GM23248 (cell line): Measurements from ENCODE around the gene ERC2. TPM values are rescaled to one million over a fixed set of nuclear protein-coding genes. Genes with fewer than 3 reads are reported as not detected.
A peak's percentile ranks its signal among the peaks of the same experiment; 100 is the strongest.

Experiments
- DNase-seq: peaks from one replicate; pipeline ENCODE4 v3.0.0-alpha.2; 2015
- H2AFZ ChIP-seq: fragments of 200-600 bp; sonication (generic); 2 replicates; pipeline ENCODE4 v1.6.1; 2016; ENCODE audit warnings: antibody characterized with exemption
- H3F3A ChIP-seq: fragments of 200-600 bp; sonication (generic); 2 replicates; pipeline ENCODE4 v1.6.1; 2016; ENCODE audit warnings: mild to moderate bottlenecking, antibody characterized with exemption, mixed run types; ENCODE audit not compliant: insufficient read depth
- H3K27ac ChIP-seq: fragments of 200-600 bp; sonication (generic); 2 replicates; pipeline ENCODE4 v1.5.1; 2016; ENCODE audit warnings: mild to moderate bottlenecking
- H3K27me3 ChIP-seq: fragments of 200-600 bp; sonication (generic); replicated peaks from 2 replicates; pipeline ENCODE4 v1.6.1; 2016; ENCODE audit warnings: mild to moderate bottlenecking; ENCODE audit not compliant: insufficient read depth
- H3K36me3 ChIP-seq: fragments of 200-600 bp; sonication (generic); 2 replicates; pipeline ENCODE4 v1.6.1; 2016; ENCODE audit warnings: low read depth, mild to moderate bottlenecking
- H3K4me1 ChIP-seq: fragments of 200-600 bp; sonication (generic); 2 replicates; pipeline ENCODE4 v1.6.1; 2016; ENCODE audit warnings: mild to moderate bottlenecking; ENCODE audit not compliant: insufficient read depth
- H3K4me2 ChIP-seq: fragments of 200-600 bp; sonication (generic); one replicate; pipeline ENCODE4 v1.6.1; 2016; ENCODE audit warnings: mild to moderate bottlenecking; ENCODE audit not compliant: unreplicated experiment
- H3K4me3 ChIP-seq: fragments of 200-600 bp; sonication (generic); 2 replicates; pipeline ENCODE4 v1.5.1; 2016; ENCODE audit warnings: mild to moderate bottlenecking
- H3K79me2 ChIP-seq: fragments of 200-600 bp; sonication (generic); 2 replicates; pipeline ENCODE4 v1.6.1; 2016; ENCODE audit warnings: mild to moderate bottlenecking; ENCODE audit not compliant: insufficient read depth
- H3K9ac ChIP-seq: fragments of 200-600 bp; sonication (generic); 2 replicates; pipeline ENCODE4 v1.6.1; 2016; ENCODE audit warnings: mild to moderate bottlenecking
- H3K9me2 ChIP-seq: fragments of 200-600 bp; sonication (generic); 2 replicates; pipeline ENCODE4 v1.6.1; 2016; ENCODE audit warnings: mixed run types, mild to moderate bottlenecking, moderate library complexity; ENCODE audit not compliant: insufficient read depth
- H3K9me3 ChIP-seq: fragments of 200-600 bp; sonication (generic); one replicate; pipeline ENCODE4 v1.6.1; 2017; ENCODE audit warnings: low read depth
- H4K20me1 ChIP-seq: fragments of 200-600 bp; sonication (generic); 2 replicates; pipeline ENCODE4 v1.6.0; 2016; ENCODE audit not compliant: insufficient read depth
- EZH2 ChIP-seq: fragments of 200-600 bp; sonication (generic); IDR thresholded peaks from 2 replicates; pipeline ENCODE4 v1.6.1; 2018; ENCODE audit warnings: antibody characterized with exemption, mild to moderate bottlenecking; ENCODE audit not compliant: insufficient read depth, poor library complexity, severe bottlenecking
- EZH2phosphoT487 ChIP-seq: fragments of 200-600 bp; sonication (generic); IDR thresholded peaks from 2 replicates; pipeline ENCODE4 v1.6.1; 2018; ENCODE audit warnings: antibody characterized with exemption, moderate library complexity, mild to moderate bottlenecking, low read depth; ENCODE audit not compliant: insufficient read depth
- WGBS, 2 experiments: methylation state at CpG; one replicate each; pipeline ENCODE4 v1.1.6; 2015 to 2017; ENCODE audit warnings: low lambda C conversion rate in 2 of 2, low coverage in 1 of 2; ENCODE audit errors: missing lambda C conversion rate in 2 of 2; 5-methylcytosine and 5-hydroxymethylcytosine counted together
- in situ Hi-C: fragments of 300-500 bp; cut with MboI; formaldehyde crosslinking; loops from 2 replicates; pipeline ENCODE4 v1.15.0; 2020
- polyA plus RNA-seq: library from polyadenylated mRNA; unstranded; fragments of >200 nt; fragmentation: Nextera tagmentation; extraction: Ambion mirVana; gene quantifications from 2 replicates; pipeline ENCODE4 v1.2.1, GENCODE V29; 2016
- total RNA-seq: library from RNA; depleted of rRNA; stranded (reverse); fragments of >200 nt; shearing (Covaris generic); gene quantifications from 2 replicates; pipeline ENCODE4 v1.2.3, GENCODE V29; 2014

The ERC2 gene
- total and polyA plus RNA-seq, 2 experiments from 2014 or later = not detected

- Histone ChIP-seq H2AFZ (no peak overlapping the region), H3K79me2 (no peaks in the 10 kb centered on the region), H3K27me3 (no peaks in the 10 kb centered on the region), H3K9me2 (no peaks in the 10 kb centered on the region), H3F3A (no peaks in the 10 kb centered on the region), H3K9me3 (no peaks in the 10 kb centered on the region), H3K27ac (no peak overlapping the region), H3K9ac (no peak overlapping the region), H3K36me3 (no peaks in the 10 kb centered on the region), H3K4me2 (no peak overlapping the region), H4K20me1 (no peaks in the 10 kb centered on the region), H3K4me1 (no peaks in the 10 kb centered on the region), H3K4me3 (no peak overlapping the region)
- WGBS, 2 experiments = 29 to 37% methylated on average over 4 of the region's 4 CpGs
- in situ Hi-C loops = no loop called here
- TF ChIP-seq EZH2 (no peak), EZH2phosphoT487 (no peak)
- DNase-seq = no peak
These were observed 265.3 kb downstream of the ERC2 start for GRCh38 chr3:56202997-56203396.

GRCh38 chr3:56201407-56201806 lies 266.9 kb downstream of the ERC2 start:
- no peak for TF ChIP-seq EZH2
- TF ChIP-seq EZH2phosphoT487 = no peak
- Histone ChIP-seq H3K9me2 (no peaks in the 10 kb centered on the region), H3K27me3 (no peaks in the 10 kb centered on the region), H2AFZ (no peak overlapping the region), H3K4me3 (no peak overlapping the region), H3K79me2 (no peaks in the 10 kb centered on the region), H3K9ac (no peak overlapping the region), H4K20me1 (no peaks in the 10 kb centered on the region), H3F3A (no peaks in the 10 kb centered on the region), H3K27ac (no peak overlapping the region), H3K36me3 (no peaks in the 10 kb centered on the region), H3K4me1 (no peaks in the 10 kb centered on the region), H3K4me2 (no peak overlapping the region), H3K9me3 (no peaks in the 10 kb centered on the region)
- in situ Hi-C loops = no loop called here
- whole genome bisulfite sequencing, 2 experiments = 0% methylated on average over 1 of the region's 1 CpG
- DNase-seq = no peak

GRCh38 chr3:56200251-56200650 lies 268.0 kb downstream of the ERC2 start:
- Histone ChIP-seq H3K4me1 (no peaks in the 10 kb centered on the region), H3K9ac (no peak overlapping the region), H3K79me2 (no peaks in the 10 kb centered on the region), H4K20me1 (no peaks in the 10 kb centered on the region), H3K27me3 (no peaks in the 10 kb centered on the region), H3K9me2 (no peaks in the 10 kb centered on the region), H3F3A (no peaks in the 10 kb centered on the region), H3K4me2 (no peak overlapping the region), H3K4me3 (no peak overlapping the region), H3K27ac (no peak overlapping the region), H2AFZ (no peak overlapping the region), H3K36me3 (no peaks in the 10 kb centered on the region), H3K9me3 (no peaks in the 10 kb centered on the region)
- in situ Hi-C loops = no loop called here
- DNase-seq = no peak
- TF ChIP-seq EZH2 (no peak), EZH2phosphoT487 (no peak)

- TF ChIP-seq EZH2 (no peak), EZH2phosphoT487 (no peak)
- Histone ChIP-seq H3K79me2 (no peaks in the 10 kb centered on the region), H3K4me2 (no peak overlapping the region), H4K20me1 (no peaks in the 10 kb centered on the region), H3K9me3 (no peaks in the 10 kb centered on the region), H3K4me1 (no peaks in the 10 kb centered on the region), H3K27ac (no peak overlapping the region), H3K9ac (no peak overlapping the region), H3K27me3 (no peaks in the 10 kb centered on the region), H3K9me2 (no peaks in the 10 kb centered on the region), H3K36me3 (no peaks in the 10 kb centered on the region), H3F3A (no peaks in the 10 kb centered on the region), H2AFZ (no peak overlapping the region), H3K4me3 (no peak overlapping the region)
- no peak for DNase-seq
- in situ Hi-C loops = no loop called here
These were observed 270.3 kb downstream of the ERC2 start for GRCh38 chr3:56197991-56198390.

- H4K20me1 ChIP-seq = no peaks in the 10 kb centered on the region
- no peak overlapping the region for H2AFZ ChIP-seq
- 43 to 49% methylated on average over 3 of the region's 3 CpGs for WGBS, 2 experiments
- no peaks in the 10 kb centered on the region for H3K9me3 ChIP-seq
- H3K27me3 ChIP-seq = no peaks in the 10 kb centered on the region
- H3K79me2 ChIP-seq = no peaks in the 10 kb centered on the region
- no peaks in the 10 kb centered on the region for H3K36me3 ChIP-seq
- no peak for TF ChIP-seq EZH2
- no peak for TF ChIP-seq EZH2phosphoT487
- in situ Hi-C loops = no loop called here
- H3K4me3 ChIP-seq = no peak overlapping the region
- H3K9me2 ChIP-seq = no peaks in the 10 kb centered on the region
- H3K4me1 ChIP-seq = no peaks in the 10 kb centered on the region
- H3F3A ChIP-seq = no peaks in the 10 kb centered on the region
- peak; percentile 15 for DNase-seq
- no peak overlapping the region for H3K27ac ChIP-seq
- no peak overlapping the region for H3K4me2 ChIP-seq
- no peak overlapping the region for H3K9ac ChIP-seq
These were observed 270.9 kb downstream of the ERC2 start for GRCh38 chr3:56197259-56197965.
